HL-60/S4 treated with retinoic acid at 250 ng/mL for 4 days and 3 days (cell line): ENCODE data around the gene SLC5A5.
"Not testable (repeated sequence)": the region's sequence is repeated elsewhere in the genome, so short reads cannot be mapped to it uniquely, and the experiment has no call there.

Experiments
- in situ Hi-C: fragments of 300-500 bp; cut with MboI; formaldehyde crosslinking; loops from 2 replicates; pipeline ENCODE4 v1.7.0; 2022; ENCODE audit warnings: low sequenced_read_pairs

Gene SLC5A5

DNA sequence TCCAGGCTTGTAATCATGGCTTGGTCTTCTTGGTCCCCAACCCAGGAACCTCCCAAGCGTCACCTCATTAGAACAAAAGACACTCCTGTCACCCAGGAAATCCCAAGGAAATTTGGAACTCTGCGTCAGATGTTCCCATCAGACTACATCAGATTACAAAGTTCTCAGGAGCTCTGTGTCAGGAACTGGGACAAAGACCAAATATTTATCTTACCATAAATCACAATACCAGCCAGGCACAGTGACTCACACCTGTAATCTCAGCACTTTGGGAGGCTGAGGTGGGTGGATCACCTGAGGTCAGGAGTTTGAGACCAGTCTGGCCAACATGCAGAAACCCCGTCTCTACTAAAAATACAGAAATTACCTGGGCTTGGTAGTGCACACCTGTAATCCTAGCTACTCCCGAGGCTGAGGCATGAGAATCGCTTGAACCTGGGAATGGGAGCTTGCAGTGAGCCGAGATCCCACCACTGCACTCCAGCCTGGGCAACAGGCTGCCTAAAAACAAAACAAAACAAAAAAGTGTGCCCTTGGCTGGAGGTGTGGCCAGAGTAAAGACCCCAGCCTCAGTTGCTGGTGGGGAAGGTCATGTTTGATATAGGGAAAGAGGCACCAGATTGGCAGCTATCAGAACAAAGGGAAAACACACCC is 44.3 kb downstream of the SLC5A5 start:
- in situ Hi-C loops = no loop called here

DNA sequence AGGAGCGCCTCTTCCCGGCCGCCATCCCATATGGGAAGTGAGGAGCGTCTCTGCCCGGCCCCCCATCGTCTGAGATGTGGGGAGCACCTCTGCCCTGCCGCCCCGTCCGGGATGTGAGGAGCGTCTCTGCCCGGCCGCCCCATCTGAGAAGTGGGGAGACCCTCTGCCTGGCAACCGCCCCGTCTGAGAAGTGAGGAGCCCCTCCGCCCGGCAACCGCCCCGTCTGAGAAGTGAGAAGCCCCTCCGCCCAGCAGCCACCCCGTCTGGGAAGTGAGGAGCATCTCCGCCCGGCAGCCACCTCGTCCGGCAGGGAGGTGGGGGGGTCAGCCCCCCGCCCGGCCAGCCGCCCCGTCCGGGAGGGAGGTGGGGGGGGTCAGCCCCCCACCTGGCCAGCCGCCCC is 46.4 kb downstream of the SLC5A5 start:
- in situ Hi-C loops = not testable (repeated sequence)

DNA sequence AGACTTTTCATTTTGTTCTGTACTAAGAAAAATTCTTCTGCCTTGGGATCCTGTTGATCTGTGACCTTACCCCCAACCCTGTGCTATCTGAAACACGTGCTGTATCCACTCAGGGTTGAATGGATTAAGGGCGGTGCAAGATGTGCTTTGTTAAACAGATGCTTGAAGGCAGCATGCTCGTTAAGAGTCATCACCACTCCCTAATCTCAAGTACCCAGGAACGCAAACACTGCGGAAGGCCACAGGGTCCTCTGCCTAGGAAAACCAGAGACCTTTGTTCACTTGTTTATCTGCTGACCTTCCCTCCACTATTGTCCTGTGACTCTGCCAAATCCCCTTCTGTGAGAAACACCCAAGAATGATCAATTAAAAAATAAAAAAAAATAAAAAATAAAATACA is 47.4 kb downstream of the SLC5A5 start:
- in situ Hi-C loops = not testable (repeated sequence)

DNA sequence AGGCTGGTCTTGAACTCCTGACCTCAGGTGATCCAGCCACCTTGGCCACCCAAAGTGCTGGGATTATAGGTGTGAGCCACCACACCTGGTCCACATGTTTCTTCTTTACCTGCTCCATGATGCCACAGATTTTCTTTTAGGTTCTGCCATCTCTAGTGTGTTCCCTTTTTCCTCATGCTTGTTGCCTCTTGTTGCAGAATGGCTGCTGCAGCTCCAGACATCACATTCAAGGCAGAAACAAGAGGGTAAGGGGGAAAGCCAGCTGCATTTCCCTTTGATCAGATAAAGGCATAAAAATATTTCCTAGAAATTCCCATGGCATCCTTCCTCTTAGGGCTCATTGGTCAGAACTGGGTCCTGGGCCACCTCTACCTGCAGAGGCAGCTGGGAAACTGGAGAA is 48.8 kb downstream of the SLC5A5 start:
- in situ Hi-C loops = no loop called here

DNA sequence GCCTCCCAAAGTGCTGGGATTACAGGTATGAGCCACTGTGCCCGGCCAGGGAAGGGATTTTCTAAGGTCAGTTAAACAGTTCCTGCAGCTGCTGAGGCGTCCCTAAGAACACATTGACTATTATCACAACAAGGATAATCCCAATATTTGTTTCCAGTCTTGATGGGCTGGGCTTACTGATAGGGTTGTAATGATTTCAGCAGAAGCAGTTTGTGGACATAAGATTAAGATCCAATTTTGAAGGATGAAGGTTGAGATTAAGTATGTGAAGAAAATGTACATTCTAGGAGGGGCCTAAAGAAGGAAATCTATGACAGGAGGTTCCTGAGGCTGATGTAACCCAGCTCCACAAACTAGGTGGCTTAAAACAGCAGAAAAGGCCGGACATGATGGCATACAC is 50.4 kb downstream of the SLC5A5 start:
- in situ Hi-C loops = no loop called here

DNA sequence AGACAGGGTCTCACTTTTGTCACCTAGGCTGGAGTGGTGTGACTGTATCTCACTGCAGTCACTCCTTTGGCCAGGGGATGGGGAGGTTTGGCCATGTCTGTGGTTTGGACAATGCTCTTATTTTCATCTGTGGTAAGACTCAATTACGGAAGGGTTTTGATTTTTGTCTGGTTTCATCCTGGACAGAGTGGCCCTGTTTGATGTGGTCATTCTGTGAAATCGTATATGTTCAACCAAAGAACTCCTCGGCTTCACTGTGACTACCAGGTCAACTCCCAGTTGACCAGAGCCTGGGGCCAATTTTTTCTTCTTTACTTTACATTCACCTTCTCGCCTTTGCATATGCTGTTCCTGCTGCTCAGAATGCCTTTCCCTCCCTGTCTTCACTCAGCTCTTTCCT is 54.3 kb downstream of the SLC5A5 start:
- in situ Hi-C loops = no loop called here

DNA sequence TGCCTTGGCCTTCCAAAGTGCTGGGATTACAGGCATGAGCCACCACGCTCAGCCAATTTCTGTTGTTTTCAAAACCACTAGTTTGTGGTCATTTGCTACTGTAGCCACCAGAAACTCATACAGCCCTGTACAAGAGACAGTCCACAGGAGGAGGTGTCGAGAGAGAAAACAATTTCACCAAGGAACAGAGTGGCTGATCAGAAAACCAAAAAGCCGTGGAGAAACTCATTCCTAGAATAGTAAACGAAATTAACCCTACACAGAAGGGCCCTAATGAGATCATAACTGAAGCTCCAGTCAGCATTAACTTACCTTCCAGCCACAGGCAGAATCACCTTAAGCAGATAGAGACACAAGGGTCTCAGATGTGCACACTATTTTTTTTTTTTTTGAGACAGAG is 57.3 kb downstream of the SLC5A5 start:
- in situ Hi-C loops = no loop called here

DNA sequence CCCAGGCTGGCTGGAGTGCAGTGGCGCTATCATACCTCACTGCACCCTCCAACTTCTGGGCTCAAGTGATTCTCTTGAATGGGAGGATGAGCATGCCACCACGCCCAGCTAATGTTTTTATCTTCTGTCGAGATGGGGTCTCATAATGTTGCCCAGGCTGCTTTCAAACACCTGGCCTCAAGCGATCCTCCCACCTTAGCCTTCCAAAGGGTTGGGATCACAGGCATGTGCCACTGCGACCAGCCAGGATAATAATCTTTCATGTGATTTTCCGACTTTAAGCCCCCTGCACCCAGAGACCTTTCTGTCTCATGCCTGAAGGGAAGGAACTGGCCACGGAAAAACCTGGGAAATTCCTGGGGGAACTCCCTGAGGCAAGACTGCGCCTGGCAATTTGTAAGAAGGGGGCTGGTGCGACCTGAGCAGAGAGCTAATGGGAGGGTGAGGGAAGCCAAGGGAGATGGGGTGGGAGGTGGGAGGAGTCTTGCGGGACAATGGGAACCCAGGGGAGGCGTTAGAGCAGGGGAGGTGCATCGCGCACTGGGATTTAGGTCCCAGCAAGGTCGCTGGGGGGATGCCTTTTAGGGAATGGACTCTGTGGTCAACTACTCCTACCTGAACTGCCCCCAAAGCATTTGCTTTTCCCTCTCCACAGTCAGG is 59.9 kb downstream of the SLC5A5 start:
- in situ Hi-C loops = no loop called here

DNA sequence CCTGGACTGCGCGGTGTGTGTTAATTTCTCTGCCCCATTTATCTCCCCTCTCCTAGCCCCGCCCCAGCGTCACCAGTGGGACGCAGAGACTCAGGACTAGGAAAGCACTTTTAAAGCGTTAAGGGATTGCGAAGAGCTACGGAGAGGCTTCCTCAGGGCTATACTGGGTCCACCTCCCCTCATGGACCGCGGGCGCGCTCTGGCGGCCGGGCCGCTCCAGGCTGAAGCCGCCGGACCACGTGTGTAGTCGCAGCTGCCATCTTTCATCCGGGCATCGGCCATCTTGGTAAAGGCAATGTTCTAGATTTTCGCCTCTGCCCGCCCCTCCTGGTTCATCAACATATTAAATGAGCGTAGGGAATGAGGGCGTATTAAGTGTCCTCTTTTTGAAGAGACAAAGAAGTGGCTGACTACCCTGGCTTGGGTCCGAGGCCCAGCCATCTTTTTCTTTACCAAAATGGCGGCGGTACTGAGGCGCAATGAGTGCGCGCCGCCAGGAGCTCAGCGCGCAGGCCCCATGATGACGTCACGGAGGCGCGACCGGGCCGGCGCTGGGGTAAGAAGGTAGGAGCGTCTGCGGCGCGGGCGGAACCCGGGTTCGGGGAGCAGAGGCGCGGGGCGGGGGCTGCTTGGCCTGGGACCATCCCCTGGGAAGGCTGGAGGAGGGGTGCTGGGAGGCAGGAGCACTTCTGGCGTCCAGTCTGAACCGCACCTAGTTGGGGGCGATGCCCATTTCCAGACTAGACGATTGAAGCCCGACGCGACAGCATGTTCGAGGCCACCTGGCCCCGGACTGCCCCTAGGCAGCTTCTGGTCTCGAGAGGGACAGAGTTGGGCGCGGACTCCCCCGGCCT is 61.0 kb downstream of the SLC5A5 start, which contains the start of gene CCDC124:
CCDC124 (plus strand) TSS at position 531 of the 854 bp plus-strand sequence. CDS start 3,406 bp downstream, outside the sequence.
- in situ Hi-C loops = no loop called here

DNA sequence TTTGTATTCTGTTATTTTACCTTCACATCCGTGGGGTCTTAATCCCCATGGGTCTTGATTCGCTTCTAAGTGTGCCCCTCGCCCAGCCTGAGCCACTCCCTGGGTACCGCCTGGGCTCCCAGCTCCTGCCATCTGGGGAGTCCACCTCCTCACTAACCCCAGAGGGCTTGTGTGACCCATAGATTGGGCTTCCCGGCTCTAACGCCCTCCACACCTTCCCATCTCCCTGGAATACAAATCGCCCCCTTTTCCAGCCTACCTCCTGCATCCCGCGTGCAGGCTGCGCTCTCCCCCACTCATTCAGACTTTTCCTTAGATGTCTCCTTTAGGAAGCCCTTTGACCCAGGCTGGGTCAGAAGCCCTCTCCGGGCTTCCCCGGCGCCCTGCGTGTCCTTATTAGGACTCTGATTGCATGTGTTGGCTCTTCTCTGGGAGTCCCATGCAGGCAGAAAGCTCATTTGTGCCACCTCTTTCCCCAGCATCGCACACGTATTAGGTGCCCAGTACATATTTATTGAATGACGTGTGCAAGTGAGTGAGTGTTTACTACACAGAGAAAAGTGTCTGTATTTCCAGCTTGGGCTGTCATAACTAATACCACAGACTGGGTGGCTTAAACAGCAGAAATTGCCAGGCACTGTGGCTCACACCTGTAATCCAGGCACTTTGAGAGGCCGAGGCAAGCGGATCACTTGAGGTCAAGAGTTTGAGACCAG is 61.8 kb downstream of the SLC5A5 start:
- in situ Hi-C loops = no loop called here

DNA sequence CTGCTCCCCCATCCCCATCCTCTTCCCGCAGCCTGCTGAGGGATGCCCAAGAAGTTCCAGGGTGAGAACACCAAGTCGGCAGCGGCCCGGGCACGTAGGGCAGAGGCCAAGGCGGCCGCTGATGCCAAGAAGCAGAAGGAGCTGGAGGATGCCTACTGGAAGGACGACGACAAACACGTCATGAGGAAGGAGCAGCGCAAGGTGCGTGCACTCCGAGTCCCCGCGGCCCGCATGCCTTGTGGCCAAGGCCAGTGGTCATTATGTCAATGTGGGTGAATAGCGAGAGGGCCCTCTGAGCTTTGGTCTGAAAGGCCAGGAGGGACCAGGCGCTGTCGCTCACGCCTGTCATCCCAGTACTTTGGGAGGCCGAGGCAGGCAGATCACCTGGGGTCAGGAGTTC is 64.6 kb downstream of the SLC5A5 start:
- in situ Hi-C loops = no loop called here

DNA sequence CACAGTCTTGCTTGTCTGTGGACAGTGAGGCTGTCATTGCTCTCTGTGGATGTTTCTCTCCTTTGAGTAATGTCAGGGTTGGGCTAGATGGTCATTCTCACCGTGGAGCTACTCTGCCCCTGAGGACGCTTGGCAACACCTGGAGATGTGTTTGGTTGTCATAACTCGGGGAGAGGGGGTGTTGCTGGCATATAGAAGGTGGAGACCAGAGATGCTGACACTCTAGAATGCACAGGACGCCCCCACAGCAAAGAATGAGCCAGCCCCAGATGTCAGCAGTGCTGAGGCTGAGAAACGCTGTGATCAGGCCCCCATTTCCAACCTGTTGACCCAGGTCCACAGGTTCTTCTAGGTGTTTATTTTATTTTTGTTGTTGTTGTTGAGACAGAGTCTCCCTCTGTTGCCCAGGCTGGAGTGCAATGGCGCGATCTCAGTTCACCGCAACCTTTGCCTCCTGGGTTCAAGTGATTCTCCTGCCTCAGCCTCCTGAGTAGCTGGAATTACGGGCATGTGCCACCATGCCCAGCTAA is 65.7 kb downstream of the SLC5A5 start:
- in situ Hi-C loops = no loop called here

DNA sequence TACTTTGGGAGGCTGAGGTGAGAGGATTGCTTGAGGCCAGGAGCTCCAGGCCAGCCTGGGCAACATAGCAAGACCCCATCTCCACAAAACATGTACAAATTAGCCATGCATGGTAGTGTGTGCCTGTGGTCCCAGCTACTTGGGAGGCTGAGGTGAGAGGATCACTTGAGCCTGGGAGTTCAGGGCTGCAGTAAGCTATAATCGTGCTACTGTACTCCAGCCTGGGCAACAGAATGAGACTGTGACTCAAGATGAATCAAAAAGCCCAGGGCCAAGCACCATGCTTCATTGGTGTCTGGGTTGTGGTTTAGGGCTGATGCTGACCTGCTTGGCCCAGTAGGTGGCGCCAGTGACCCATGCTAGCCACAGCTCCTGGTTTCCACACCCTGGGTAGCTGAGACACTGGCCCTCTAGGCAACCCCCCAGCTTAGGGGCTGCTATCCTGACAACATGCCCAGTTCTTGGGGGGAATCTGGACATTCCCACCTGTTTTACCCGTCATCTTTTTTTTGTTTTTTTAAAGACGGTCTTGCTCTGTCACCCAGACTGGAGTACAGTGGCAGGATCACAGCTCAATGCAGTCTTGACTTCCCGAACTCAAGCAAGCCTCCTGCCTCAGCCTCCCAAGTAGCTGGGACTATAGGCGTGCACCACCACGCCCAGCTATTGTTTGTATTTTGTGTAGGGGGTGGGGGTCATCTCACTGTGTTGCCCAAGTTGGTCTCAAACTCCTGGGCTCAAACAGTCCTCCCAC is 66.5 kb downstream of the SLC5A5 start:
- in situ Hi-C loops = no loop called here

DNA sequence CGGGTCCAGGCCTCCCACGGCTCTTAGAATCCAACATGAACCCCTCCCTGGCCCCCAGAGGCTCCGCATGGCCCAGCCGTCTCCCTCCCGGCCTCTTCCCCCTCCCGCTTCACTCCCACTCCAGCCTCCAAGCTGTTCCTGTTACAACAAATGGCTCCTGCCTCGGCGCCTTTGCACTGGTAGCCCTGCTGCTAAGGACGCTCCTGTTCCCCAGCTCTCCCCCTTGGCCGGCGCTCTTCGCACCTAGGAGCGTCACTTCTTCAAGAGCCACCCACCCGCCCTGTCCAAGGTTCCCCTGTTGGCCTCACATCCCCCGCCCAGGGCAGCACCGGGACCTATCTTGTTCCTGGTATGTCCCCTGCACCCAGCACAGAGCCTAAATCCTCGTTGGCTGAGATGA is 70.4 kb downstream of the SLC5A5 start:
- in situ Hi-C loops = no loop called here

DNA sequence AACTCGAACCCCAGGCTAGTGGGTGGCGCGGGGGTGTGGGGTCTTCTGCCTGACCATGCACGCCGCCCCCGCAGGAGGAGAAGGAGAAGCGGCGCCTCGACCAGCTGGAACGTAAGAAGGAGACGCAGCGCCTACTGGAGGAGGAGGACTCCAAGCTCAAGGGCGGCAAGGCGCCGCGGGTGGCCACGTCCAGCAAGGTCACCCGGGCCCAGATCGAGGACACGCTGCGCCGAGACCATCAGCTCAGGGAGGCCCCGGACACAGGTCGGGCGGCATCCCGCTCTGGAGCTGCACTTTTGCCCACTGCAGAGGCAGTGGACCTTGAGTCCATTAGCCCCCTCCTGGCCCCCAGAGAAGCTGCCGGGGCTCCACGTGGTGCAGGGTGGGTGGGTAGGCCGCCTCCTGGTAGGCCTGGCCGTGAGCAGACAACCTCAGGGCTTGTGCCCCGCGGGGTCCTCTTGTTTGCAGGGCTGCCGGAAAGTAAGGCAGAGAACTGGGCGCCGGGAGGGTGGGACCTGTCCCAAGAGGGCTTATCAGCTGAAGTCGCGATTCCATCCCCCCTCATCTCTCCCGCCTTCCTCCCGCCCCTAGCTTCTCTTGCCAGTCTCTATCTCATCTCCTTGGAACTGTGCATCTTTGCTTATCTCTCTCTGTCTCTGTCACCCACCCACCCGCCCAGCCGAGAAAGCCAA is 71.0 kb downstream of the SLC5A5 start:
- in situ Hi-C loops = no loop called here

DNA sequence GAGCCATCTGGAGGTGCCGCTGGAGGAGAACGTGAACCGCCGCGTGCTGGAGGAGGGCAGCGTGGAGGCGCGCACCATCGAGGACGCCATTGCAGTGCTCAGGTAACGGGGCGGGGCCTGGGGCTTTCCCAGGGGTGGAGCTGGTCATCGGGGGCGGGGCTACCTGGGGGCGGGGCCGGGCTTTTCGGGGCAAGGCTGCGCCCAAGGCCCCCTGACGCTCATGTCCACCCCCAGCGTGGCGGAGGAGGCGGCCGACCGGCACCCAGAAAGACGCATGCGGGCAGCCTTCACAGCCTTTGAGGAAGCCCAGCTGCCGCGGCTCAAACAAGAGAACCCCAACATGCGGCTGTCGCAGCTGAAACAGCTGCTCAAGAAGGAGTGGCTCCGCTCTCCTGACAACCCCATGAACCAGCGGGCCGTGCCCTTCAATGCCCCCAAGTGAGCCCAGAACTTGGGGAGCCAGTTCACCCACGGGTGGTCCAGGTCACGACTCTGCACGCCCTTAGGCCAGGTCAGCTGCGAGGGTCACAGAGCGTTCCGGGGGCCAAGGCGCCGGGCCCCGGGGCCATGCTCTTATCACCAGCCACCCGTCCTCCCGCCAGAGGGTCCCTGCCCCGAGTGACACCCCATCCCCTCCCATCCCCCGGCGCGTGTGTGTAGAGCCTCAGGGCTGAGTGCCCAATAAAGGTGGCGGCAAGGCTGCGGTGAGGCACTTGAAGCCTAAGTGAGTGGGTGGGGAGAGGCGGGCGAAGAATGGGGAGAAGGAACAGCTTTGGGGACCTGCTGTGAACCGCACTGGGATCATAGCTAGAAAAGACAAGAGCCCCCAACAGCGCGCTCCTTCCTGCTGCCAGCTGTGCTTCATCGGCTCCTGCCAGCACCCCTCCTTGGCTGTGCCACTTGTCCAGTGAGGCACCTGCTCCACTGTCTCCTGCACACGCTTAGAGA is 71.8 kb downstream of the SLC5A5 start:
- in situ Hi-C loops = no loop called here

DNA sequence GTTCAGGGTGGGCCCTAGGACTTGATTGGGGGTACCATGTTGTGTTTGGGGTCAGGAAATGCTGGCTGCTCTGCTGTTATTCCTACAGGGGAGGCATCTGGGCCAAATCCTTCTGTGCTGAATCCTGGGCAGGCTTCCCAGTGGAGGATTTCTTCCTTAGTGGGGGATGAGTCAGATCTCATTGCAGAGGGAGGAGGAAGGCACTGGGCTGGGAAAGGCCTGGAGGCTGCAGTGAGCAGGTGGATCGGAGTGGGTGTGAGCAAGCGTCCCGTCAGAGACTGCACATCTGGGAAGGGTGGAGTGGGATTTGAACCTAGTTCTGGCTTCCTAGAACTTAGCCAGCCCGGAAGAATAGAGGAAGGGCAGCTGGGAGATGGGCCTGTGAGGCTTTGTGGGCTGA is 72.6 kb downstream of the SLC5A5 start:
- in situ Hi-C loops = no loop called here
